AG04450 (cell line): Measurements from ENCODE around the gene AADACL2. TPM values are rescaled to one million over a fixed set of nuclear protein-coding genes. Genes with fewer than 3 reads are reported as not detected.
"Not testable (repeated sequence)": the region's sequence is repeated elsewhere in the genome, so short reads cannot be mapped to it uniquely, and the experiment has no call there.

Source experiments
- CTCF ChIA-PET: fragments of 300-600, 350-600 bp; formaldehyde crosslinking; extraction: SDS; loops from one replicate; lab custom pipeline; 2022; ENCODE audit warnings: antibody characterized with exemption, inconsistent platforms; lab: Charles Lee
- POLR2A ChIA-PET: fragments of 350-600 bp; formaldehyde crosslinking; extraction: SDS; loops from one replicate; lab custom pipeline; 2021; ENCODE audit warnings: antibody characterized with exemption, inconsistent platforms; lab: Yijun Ruan, JAX
- DNase-seq: peaks from one replicate; pipeline ENCODE4 v3.0.0-alpha.2; 2011; ENCODE audit warnings: low read depth, low spot score
- H3K27ac ChIP-seq: one replicate; pipeline ENCODE4 v1.5.1; 2012; ENCODE audit warnings: low read depth, low read length, control low read depth
- H3K27me3 ChIP-seq: one replicate; pipeline ENCODE4 v1.6.0; 2012; ENCODE audit warnings: low read length; ENCODE audit not compliant: control insufficient read depth, insufficient read depth
- H3K4me3 ChIP-seq: 2 replicates; pipeline ENCODE4 v1.5.1; 2011; ENCODE audit warnings: mild to moderate bottlenecking, low read depth, low read length, control low read depth
- H3K9me3 ChIP-seq: 2 replicates; pipeline ENCODE4 v1.5.1; 2012; ENCODE audit warnings: low read length; ENCODE audit not compliant: control insufficient read depth, insufficient read depth
- polyA plus RNA-seq: library from polyadenylated mRNA; depleted of rRNA; stranded (reverse); fragments of >200 nt; gene quantifications from 2 replicates; pipeline ENCODE4 v1.2.3, GENCODE V29; 2011
- TF ChIP-seq, protein P1 (sequence below): IDR thresholded peaks from 2 replicates; pipeline ENCODE4 v1.5.1; 2011; ENCODE audit warnings: low read depth, low read length, control low read depth, inconsistent platforms

Gene AADACL2
- polyA plus RNA-seq, 1 experiment, result not detected

- ChIA-PET CTCF (no interaction called here), POLR2A (no interaction called here)
- no peak for DNase-seq
- no peaks in the 10 kb centered on the region for H3K9me3 ChIP-seq
- TF ChIP-seq, protein P1, sequence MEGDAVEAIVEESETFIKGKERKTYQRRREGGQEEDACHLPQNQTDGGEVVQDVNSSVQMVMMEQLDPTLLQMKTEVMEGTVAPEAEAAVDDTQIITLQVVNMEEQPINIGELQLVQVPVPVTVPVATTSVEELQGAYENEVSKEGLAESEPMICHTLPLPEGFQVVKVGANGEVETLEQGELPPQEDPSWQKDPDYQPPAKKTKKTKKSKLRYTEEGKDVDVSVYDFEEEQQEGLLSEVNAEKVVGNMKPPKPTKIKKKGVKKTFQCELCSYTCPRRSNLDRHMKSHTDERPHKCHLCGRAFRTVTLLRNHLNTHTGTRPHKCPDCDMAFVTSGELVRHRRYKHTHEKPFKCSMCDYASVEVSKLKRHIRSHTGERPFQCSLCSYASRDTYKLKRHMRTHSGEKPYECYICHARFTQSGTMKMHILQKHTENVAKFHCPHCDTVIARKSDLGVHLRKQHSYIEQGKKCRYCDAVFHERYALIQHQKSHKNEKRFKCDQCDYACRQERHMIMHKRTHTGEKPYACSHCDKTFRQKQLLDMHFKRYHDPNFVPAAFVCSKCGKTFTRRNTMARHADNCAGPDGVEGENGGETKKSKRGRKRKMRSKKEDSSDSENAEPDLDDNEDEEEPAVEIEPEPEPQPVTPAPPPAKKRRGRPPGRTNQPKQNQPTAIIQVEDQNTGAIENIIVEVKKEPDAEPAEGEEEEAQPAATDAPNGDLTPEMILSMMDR, result no peak
- H3K4me3 ChIP-seq, result no peak overlapping the region
- no peaks in the 10 kb centered on the region for H3K27me3 ChIP-seq
- H3K27ac ChIP-seq, result no peak overlapping the region
These were observed 20.1 kb downstream of the AADACL2 start for GRCh38 chr3:151753846-151754245.

DNA sequence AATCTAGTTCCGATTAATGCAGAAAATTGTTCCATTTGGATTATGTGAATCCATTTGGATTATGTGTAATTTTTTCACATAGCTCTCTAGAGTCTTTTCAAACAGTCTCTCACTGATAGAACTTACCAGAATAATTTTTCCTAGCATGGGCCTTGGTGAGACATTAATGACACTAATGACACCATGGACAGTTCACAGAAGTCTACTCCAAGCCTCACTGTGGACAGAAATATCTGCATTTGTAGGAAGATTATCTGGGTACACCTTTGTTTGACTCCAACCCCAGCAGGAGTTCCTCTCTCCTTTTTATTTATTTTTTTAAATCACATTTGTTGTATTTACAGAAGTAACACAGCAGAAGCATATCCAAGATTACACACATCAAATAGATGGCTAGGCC is 27.9 kb downstream of the AADACL2 start:
- TF ChIP-seq, protein P1, result no peak
- ChIA-PET CTCF (no interaction called here), POLR2A (no interaction called here)
- Histone ChIP-seq H3K27ac (no peak overlapping the region), H3K27me3 (no peaks in the 10 kb centered on the region), H3K4me3 (no peak overlapping the region), H3K9me3 (no peaks in the 10 kb centered on the region)
- DNase-seq, result no peak

DNA sequence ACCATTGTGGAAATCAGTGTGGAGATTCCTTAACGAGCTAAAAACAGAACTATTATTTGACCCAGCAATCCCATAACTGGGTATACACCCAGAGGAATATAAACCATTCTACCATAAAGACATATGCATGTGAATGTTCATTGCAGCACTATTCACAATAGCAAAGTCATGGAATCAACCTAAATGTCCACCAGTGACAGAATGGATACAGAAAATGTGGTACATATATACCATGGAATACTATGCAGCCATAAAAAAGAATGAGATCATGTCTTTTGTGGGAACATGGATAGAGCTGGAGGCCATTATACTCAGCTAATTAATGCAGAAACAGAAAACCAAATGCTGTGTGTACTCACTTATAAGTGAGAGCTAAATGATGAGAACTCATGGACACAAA is 31.0 kb downstream of the AADACL2 start:
- CTCF ChIA-PET, DNase-seq, H3K4me3 ChIP-seq, H3K9me3 ChIP-seq, H3K27me3 ChIP-seq, POLR2A ChIA-PET, H3K27ac ChIP-seq: not testable (repeated sequence)

- Histone ChIP-seq H3K9me3 (no peaks in the 10 kb centered on the region), H3K27me3 (no peaks in the 10 kb centered on the region), H3K4me3 (no peak overlapping the region), H3K27ac (no peak overlapping the region)
- no peak for DNase-seq
- TF ChIP-seq, protein P1, result no peak
- CTCF ChIA-PET, result no interaction called here
- POLR2A ChIA-PET, result no interaction called here
These were observed 32.0 kb downstream of the AADACL2 start for GRCh38 chr3:151765685-151766084.

- H3K9me3 ChIP-seq, result no peaks in the 10 kb centered on the region
- CTCF ChIA-PET, result no interaction called here
- no peak for DNase-seq
- no peak overlapping the region for H3K4me3 ChIP-seq
- H3K27ac ChIP-seq, result no peak overlapping the region
- POLR2A ChIA-PET, result no interaction called here
- TF ChIP-seq, protein P1, result no peak
- H3K27me3 ChIP-seq, result no peaks in the 10 kb centered on the region
These were observed 32.7 kb downstream of the AADACL2 start for GRCh38 chr3:151766454-151766853.
